NCI-H1092 treated with DMSO at 0.1 percent for 48 hours (cell line): ENCODE data around the gene DOCK6.
"Not testable (repeated sequence)": the region's sequence is repeated elsewhere in the genome, so short reads cannot be mapped to it uniquely, and the experiment has no call there.

ENCODE experiments used
- DNase-seq: peaks from one replicate; lab custom pipeline; 2025; lab: John Stamatoyannopoulos, UW

Gene DOCK6

DNA sequence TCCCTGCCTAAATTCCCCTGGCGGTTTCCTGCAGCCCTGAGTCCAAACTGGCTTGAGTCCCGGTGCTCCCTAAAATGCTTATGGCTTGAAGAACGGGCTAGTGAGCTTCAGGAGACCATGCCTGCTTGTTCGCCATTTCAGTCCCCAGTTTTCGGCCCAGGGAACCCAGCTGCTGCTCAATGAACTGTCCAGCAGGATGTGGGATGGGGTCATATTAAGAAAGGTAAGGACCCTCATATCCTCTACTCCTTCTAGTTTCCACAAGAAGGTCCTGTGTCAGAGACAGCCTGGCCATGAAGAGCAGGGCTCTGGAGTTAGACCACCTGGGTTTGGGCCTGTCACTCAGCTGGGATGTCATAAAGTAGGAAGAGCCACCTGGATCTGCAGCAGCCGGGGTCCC lies 89.7 kb downstream of the DOCK6 start:
- DNase-seq: no peak

- no peak for DNase-seq
Measured at GRCh38 chr19:11171144-11171543, 91.2 kb downstream of the DOCK6 start.

GRCh38 chr19:11169896-11170678 lies 92.2 kb downstream of the DOCK6 start:
- DNase-seq: no peak

DNA sequence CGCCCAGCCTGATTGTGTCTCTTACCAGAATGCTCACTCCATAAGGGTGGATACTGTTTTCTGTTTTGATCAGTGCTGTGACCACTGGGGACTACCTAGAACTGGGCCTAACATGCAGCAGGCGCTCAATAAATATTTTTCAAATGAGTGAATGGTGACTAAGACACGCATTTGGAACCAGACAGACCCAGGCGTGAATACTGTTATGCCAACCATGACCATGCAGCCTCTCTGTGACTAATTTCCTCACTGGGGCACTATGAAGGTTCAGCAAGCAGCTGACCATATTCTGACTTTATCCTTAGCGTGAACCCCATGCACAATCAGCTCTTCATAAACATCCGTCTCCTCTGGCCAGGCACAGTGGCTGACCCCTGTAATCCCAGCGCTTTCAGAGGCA lies 93.8 kb downstream of the DOCK6 start:
- no peak for DNase-seq

- DNase-seq: no peak
Measured at GRCh38 chr19:11166281-11167142, 95.8 kb downstream of the DOCK6 start.

- no peak for DNase-seq
Measured at GRCh38 chr19:11165486-11166030, 96.8 kb downstream of the DOCK6 start.

- no peak for DNase-seq
Measured at GRCh38 chr19:11164879-11165406, 97.4 kb downstream of the DOCK6 start.

DNA sequence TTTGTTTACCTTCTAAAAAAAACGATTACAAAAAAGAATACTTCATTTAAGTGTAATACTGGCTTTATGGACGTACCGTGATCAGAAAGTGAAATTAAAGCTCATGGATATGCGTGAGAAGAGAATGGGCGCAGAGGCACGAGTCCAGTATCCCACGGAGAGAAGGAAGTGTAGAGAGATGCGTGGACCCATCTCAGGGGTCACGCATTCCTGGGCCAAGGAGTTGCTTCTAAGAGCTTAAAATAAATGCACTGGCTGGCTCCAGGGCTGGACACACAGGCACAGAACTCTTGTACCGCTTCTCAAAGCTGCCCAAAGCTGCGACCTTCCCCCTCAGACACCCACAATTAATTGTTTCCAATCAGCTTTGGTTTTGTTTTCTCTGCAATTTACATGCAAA lies 98.0 kb downstream of the DOCK6 start:
- DNase-seq: no peak

- not testable (repeated sequence) for DNase-seq
Measured at GRCh38 chr19:11160440-11160768, 101.9 kb downstream of the DOCK6 start.

GRCh38 chr19:11159598-11160439 lies 102.5 kb downstream of the DOCK6 start:
- DNase-seq: no peak

DNA sequence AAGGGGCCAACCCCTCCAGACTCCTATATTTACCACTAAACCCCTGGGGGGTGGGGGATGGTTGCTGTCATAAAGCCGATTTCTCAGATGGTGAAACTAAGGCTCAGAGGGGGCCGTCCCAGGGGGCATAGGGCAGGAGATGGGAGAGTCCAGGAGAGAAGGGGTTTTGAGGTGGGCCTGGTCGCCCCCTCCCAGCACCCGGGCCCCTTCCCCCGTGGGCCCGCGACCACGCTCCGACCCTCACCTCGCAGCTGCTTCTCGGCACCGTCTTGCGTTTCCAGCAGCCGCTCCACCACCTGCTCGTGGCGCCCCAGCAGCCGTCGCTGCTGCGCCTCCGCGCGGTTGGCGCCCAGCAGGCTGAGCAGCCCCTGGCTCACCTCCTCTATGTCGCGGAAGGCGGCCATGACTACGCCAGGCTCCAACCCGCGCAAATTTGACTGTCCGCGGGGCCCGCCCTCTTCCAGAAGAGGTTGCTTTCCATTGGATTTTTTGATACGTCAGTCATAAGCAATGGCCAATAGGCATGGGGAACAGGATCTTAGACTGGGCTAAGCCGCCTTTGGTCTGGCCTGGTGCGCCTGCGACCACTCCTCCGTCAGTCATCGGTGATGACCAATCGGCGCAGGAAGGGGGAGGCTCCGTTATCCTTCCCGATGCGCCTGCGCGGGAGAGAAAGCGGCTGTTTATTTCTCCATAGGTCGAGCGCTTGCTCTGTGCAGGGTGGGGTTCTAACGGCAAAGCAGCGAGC lies 106.8 kb downstream of the DOCK6 start, which contains the start of gene SPC24:
SPC24 (minus strand) TSS at position 410 of the 748 bp plus-strand sequence; CDS start at position 404, 6 bp downstream.
- DNase-seq: peak; percentile 99

GRCh38 chr19:11154683-11155047 lies 107.7 kb downstream of the DOCK6 start:
- no peak for DNase-seq

DNA sequence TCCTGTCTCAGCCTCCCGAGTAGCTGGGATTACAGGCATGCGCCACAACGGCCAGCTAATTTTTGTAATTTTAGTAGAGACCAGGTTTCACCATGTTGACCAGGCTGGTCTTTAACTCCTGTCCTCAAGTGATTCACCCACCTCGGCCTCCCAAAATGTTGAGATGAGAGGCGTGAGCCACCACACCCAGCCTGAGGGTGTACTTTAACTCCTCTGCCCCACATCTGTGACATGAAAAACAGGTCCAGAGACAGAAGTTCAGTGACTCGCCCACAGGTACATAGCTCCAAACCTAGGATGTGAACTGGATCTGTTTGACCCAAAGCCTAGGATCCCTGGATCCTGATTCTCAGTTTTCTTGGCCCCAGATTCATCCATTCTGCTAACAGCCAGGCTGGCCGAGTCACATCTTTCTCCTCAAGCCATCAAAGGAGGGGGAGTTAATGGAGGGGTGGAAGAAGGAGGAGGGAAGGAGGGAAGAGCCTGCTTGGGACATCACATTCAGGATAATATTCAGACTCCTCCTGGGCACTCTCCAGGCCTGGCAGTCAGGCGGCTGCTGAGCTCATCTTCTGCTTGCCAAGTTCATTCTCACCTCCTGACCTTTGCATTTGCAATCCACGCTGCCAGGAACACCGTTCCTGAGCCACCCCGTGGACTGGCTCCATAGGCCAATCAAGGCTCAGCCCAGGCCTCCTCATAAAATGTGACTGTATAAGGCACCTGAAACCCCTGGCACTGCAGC lies 109.8 kb downstream of the DOCK6 start:
- DNase-seq: no peak

DNA sequence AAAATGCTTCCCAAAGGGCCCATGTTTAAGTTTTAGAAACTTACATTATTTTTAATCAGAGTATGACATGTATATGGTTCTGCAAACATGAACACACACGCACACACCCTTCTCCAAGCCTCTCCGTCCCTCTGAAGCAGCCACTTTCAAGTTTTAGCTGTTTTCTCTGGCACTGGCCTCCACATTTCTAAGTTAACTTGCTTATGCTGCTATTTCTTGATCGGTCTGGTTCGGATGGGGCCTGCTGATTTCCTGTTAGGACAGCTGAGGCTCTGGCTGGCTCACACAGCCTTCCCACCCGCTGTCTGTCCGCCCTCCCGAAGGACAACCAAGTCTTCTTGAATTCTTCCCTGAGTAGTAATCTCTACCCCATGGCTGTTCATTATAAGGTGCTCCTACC lies 111.1 kb downstream of the DOCK6 start:
- no peak for DNase-seq
